ENCODE data around the gene HHIPL1.
A peak's percentile ranks its signal among the peaks of the same experiment; 100 is the strongest.

The HHIPL1 gene

GRCh38 chr14:99677231-99678140 lies 32.6 kb downstream of the HHIPL1 start:
- ATAC-seq = no peak

DNA sequence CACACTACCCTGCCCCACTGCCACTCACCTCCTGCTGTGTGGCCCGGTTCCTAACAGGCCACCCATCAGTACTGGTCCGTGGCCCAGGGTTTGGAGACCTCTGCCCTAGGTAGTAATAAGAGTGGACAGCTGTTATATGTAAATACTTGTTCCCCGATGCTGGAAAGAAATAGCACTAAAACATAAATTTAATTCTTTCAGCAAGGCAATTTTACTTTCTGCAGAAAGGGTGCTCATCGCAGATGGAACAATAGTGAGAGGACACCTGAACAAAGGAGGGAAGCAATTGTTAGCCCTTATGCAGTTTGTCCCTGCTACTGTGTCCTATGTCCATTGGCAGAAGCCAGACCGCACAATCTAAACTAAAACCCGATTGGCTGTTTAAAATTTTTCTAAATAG lies 33.3 kb downstream of the HHIPL1 start:
- ATAC-seq = no peak

DNA sequence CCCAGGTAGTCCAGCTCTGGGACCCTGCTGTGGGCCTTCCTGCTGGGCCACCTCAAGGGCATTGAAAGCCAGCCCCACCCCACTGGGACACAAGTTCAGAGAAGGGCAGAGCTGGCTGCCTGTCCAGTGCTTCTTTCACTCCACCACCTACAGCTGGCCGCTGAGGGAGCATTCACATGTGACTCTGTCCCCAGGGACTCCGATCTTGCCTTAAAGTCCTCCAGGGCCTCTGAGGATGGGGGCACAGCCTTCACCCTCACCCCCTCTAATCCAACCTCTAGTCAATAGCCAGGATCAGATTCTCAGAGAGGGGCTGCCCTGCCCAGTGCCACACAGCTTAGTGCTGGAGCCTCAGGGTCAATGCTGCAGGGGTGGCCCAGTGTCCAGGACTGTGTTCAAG lies 34.2 kb downstream of the HHIPL1 start:
- ATAC-seq = no peak

- no peak for ATAC-seq
Observed at GRCh38 chr14:99679543-99679942, 34.6 kb downstream of the HHIPL1 start.

DNA sequence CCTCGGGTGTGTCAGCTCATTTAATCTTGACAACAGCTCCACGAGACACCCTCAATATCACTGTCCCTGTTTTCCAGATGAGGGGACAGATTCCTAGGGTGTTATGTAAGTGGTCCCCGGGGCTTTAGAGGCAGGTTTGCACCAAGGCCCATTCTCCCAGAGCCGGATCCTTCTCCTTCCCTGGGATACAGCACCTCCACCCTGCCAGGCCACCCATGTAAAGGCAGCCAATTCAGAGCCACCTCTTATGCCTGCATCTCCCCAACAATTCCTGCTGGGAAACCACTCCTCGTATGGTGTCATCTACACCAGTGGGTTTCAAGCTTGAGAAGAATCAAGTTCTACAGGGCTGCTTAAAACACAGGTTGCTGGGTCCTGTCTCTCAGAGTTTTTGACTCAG lies 35.1 kb downstream of the HHIPL1 start:
- no peak for ATAC-seq

DNA sequence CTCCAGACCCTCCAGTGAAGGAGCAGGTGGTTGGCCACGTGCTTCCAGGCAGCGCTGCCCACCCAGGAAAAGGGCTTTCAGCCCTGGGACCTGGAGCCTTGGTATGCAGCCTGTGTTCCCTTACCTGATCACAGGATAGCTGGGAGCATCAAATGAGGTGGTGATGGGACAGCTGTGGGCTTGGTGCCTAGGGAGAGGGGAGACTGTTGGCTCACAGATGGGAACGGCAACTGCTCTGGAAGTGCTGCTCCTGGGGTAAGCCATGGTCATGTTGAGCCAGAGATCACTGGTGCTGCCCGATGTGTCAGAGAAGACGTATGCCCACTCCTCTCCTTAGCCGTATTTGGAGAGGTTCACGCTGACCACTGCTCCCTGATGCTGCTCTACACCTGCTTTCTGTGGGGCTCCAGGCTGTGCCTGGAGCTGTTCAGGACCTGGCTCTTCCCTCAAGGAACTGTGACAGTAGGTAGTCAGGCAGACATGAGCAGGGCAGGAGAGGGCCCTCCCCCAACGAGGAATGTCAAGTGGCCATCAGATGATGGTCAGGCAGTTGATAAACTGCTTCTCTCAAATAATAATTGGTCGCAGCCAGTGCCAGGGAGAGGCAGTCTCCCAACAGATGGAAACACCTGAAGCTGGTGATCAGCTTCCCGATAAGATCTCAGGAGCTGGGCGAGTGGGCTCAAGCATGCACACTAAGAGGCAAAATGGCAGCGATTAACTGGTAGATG lies 36.3 kb downstream of the HHIPL1 start:
- no peak for ATAC-seq

GRCh38 chr14:99681832-99682148 lies 36.9 kb downstream of the HHIPL1 start:
- no peak for ATAC-seq

- peak; percentile 25 to 27 for ATAC-seq
Observed at GRCh38 chr14:99682809-99683618, 38.1 kb downstream of the HHIPL1 start.

GRCh38 chr14:99683619-99684409 lies 38.9 kb downstream of the HHIPL1 start, which contains the start of gene CYP46A1:
CYP46A1 (plus strand) TSS chr14:99684298; CDS start chr14:99684418, 120 bp downstream.
- ATAC-seq = peak; percentile 93

DNA sequence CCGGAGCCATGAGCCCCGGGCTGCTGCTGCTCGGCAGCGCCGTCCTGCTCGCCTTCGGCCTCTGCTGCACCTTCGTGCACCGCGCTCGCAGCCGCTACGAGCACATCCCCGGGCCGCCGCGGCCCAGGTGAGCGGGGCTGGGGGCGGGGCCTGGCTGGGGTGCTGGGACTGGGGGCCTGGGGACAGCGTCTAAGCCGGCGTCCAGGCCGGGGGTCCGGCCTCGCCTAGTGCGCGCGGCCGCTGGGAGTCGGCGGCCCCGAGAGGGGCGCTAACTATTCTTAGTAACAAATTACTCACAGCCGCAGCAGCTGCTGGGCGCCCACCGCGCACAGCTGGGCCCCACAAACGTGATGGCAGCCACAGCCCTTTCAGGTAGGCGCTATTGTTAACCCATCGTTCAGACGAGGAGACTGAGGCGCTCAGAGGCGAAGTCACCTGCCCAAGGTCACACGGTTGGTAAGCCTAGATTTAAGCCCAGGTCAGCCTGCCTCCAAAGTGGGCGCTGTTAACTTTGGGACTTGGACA lies 39.5 kb downstream of the HHIPL1 start:
- ATAC-seq = peak; percentile 17 to 18

DNA sequence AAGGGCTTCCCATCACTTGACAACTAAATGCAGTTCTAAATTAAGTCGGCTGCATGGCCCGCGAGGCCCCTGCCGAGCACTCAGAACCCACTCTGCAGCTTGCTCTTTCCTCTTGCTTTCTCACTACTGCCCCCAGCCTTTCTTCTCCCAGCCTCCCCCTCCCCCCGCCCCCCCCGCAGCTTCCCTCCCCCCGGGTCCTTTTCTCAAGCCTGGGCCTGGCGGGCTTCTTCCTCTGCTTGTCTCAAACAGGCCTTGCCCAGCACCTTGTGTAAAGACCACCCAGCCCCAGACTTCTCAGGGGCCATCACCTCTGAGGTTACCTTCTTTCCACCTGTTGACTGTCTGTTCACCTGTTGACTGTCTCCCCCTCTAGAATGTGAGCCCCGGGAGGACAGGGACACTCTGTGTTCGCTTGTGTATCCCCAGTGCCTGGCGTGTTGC lies 40.2 kb downstream of the HHIPL1 start:
- ATAC-seq = no peak

GRCh38 chr14:99685596-99685995 lies 40.7 kb downstream of the HHIPL1 start:
- no peak for ATAC-seq

- ATAC-seq = no peak
Observed at GRCh38 chr14:99686557-99687283, 41.8 kb downstream of the HHIPL1 start.

DNA sequence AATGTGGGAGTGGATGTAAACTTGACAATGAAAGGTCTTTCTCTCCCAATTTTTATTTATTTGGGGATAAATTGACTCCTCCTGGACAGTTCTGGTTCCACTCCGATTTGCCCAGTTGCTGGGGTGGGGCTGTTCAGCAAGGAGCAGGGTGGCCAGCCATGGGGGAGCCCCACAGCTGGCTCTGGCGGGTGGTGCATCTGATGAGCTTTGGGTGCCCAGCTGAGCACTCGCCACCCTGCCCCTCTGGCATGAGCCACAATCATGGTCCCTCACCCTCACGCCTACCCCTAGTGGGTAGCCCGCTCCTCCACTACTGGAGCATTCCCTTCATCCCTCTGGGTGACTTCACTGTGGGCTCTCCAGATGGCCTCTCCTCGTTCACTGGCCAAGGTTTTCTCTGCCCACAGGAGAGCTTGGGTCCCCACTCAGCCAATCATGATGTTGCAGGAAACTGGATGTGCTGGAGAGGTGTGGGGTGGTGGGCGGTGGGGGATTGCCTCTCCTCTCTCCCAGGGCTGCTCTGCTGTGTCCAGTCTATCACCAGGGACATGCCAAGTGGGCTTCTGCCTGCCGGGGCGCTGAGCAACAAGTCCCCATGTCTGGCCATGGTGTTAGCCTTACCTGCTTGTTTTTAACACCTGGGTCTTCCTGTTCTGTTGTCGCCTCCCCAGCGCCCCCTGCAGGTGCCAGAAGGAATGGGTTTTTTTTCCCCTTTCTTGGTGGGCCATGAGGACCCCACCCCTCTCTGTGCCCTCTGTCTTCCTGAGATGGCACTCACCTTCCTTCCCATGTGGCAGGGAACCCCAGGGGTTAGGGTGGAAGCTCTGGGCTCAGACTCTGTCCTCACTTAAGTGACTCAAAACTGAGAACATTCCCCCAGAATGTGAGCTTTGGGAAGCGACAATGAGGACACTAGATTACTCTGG lies 42.6 kb downstream of the HHIPL1 start:
- ATAC-seq = no peak

DNA sequence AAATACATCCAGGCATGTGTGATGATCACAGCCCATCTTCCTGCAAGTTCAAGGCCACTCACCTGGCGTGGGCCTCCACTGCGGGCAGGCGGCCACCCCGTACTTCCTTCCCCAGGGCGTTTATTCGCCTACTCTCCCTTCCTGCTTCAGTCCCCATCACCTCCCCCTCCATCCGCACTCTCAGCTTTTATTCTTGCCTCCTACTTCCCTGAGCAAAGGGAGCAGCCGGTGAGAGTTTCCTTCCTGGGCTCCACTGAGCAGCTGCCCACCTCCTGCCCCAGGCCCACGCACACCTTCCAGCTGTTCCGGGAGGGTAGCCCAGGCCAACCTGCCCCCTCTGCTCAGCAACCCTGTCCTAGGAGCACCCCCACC lies 43.3 kb downstream of the HHIPL1 start:
- no peak for ATAC-seq

GRCh38 chr14:99688629-99689028 lies 43.7 kb downstream of the HHIPL1 start:
- ATAC-seq = no peak

DNA sequence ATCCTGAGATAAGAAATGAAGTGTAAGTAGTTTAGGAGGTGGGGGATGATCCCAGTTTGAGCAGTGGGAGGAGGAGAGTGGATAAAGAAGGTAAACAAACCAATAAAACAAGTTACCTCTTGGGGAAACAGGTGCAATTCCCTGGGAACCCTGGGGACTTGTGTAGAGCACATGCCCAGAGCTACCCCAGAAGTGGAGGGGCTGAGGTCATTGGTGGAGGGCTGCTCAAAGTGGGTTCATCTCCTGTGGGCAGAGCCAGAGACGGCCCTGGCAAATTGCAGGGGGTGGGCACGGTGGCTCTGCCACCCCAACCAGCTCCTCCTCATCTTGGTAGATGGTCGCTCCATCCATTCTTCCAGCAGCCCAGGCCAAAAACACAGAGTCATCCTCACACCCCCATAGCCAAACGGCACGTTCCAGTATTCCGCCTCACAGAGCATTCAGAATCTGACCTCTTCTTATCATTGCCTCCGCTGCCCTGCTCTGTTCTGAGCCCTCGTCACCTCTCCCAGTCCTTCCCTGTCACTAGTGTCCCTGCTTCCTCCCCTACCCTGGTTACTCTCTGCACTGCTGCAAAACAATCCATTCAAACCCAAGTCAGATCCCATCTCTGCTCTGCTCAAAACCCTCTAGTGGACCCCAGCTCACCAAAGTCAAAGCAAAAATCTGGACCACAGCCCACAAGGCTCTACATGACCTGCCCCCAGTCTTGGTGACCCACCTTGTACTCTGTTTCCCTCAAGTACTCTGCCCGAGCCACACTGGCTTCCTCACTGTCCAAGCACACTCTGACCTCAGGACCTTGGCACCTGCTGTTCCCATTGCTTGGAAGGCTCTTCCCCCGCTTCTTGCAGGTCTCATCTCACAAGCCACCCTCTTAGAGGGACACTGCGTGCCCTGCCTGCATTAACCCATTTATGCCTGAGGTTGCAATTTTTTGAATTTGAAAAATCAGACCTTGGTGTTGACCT lies 44.6 kb downstream of the HHIPL1 start:
- ATAC-seq = no peak

- ATAC-seq = no peak
Observed at GRCh38 chr14:99690636-99691035, 45.7 kb downstream of the HHIPL1 start.
